Calu3 (cell line): ENCODE measurements around the gene DEDD2. TPM values are rescaled to one million over a fixed set of nuclear protein-coding genes. Genes with fewer than 3 reads are reported as not detected.

Experiments
- BruUV-seq: library from RNA; stranded (reverse); fragments of 400-500 nt; replicated peaks from 2 replicates; lab custom pipeline; 2021; lab: Mats Ljungman, UMichigan
- CTCF ChIA-PET: fragments of 300-600 bp; sonication (Branson Sonifier 250); formaldehyde crosslinking; loops from one replicate; lab custom pipeline; 2022; ENCODE audit warnings: antibody characterized with exemption; lab: Charles Lee
- DNase-seq: peaks from one replicate; pipeline ENCODE4 v3.0.0; 2022
- H3K27ac Mint-ChIP-seq: one replicate; pipeline ENCODE4 v1.8.0; 2022; ENCODE audit warnings: mixed read lengths; ENCODE audit not compliant: unreplicated experiment
- H3K27me3 Mint-ChIP-seq: one replicate; pipeline ENCODE4 v1.8.0; 2022; ENCODE audit warnings: mixed read lengths; ENCODE audit not compliant: unreplicated experiment
- H3K36me3 Mint-ChIP-seq: one replicate; pipeline ENCODE4 v1.8.0; 2022; ENCODE audit warnings: mild to moderate bottlenecking, moderate library complexity, mixed read lengths; ENCODE audit not compliant: insufficient read depth, unreplicated experiment
- H3K4me1 Mint-ChIP-seq: one replicate; pipeline ENCODE4 v1.8.0; 2022; ENCODE audit warnings: mild to moderate bottlenecking, low read depth, mixed read lengths; ENCODE audit not compliant: unreplicated experiment
- H3K4me3 Mint-ChIP-seq: one replicate; pipeline ENCODE4 v1.8.0; 2022; ENCODE audit warnings: mild to moderate bottlenecking, low read depth, moderate library complexity, mixed read lengths; ENCODE audit not compliant: unreplicated experiment
- H3K9me3 Mint-ChIP-seq: one replicate; pipeline ENCODE4 v1.8.0; 2022; ENCODE audit warnings: low read depth, mixed read lengths; ENCODE audit not compliant: unreplicated experiment
- intact Hi-C: fragments of 100-400 bp; cut with micrococcal nuclease; formaldehyde crosslinking; loops from one replicate; pipeline ENCODE4 v1.10.0; 2022; ENCODE audit not compliant: unreplicated experiment
- total RNA-seq: library from RNA; stranded (reverse); gene quantifications from 2 replicates; pipeline ENCODE4 v1.2.3, GENCODE V29; 2022
- TF ChIP-seq, protein P1 (sequence below): fragments of 200-600 bp; IDR thresholded peaks from one replicate; pipeline ENCODE4 v1.8.0; 2022; ENCODE audit warnings: antibody characterized with exemption; ENCODE audit not compliant: unreplicated experiment

Gene DEDD2
- total RNA-seq, 1 experiment from 2014 or later: 78.3 TPM

DNA sequence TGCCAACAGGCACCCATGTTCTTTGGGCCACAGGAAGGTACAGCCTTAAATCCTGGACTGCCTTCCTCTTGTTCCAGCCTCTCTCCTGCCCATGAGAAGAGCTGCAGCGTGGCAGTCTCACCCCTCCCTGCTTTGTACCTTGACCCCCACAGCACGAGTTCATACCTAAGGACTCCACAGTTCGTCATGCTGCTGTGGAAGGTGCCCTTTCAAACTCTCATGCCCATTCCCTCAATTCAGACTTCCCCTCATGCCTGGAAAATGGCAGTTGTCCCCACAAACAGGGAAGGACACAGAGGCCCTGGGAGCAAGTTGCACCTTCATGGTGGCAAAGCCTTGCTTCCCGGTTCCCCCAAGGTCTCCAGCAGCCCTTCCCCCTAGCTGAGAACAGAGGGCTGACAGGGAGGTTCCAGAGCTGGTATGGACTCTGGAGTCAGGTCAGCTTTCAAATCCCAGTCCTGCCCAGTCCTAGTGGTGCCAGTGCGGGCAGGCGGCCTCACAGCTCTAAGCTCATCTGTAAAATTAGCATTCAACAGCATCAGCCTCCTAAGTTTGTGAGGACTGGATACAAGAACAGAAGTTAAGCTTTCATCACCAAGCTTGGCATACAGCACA is 16.3 kb upstream of the DEDD2 start:
- Mint-ChIP-seq H3K27me3 (no peaks in the 10 kb centered on the region), H3K36me3 (peaks cover 80% of the 10 kb centered on the region)

GRCh38 chr19:42233106-42233505 is 15.6 kb upstream of the DEDD2 start:
- Mint-ChIP-seq H3K27me3 (no peaks in the 10 kb centered on the region), H3K4me1 (no peaks in the 10 kb centered on the region), H3K9me3 (no peaks in the 10 kb centered on the region), H3K4me3 (no peak overlapping the region), H3K36me3 (peaks cover 80% of the 10 kb centered on the region), H3K27ac (peak overlapping the region; percentile 58)
- DNase-seq: no peak
- TF ChIP-seq, protein P1, sequence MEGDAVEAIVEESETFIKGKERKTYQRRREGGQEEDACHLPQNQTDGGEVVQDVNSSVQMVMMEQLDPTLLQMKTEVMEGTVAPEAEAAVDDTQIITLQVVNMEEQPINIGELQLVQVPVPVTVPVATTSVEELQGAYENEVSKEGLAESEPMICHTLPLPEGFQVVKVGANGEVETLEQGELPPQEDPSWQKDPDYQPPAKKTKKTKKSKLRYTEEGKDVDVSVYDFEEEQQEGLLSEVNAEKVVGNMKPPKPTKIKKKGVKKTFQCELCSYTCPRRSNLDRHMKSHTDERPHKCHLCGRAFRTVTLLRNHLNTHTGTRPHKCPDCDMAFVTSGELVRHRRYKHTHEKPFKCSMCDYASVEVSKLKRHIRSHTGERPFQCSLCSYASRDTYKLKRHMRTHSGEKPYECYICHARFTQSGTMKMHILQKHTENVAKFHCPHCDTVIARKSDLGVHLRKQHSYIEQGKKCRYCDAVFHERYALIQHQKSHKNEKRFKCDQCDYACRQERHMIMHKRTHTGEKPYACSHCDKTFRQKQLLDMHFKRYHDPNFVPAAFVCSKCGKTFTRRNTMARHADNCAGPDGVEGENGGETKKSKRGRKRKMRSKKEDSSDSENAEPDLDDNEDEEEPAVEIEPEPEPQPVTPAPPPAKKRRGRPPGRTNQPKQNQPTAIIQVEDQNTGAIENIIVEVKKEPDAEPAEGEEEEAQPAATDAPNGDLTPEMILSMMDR: no peak
- CTCF ChIA-PET: interaction anchor here (2.6 kb wide), 1 partner anchor 10 kb away, joined by 11 read pairs; the partner anchor contains the start of gene GSK3A
- no TSS peak for BruUV-seq
- intact Hi-C loops: no loop called here

More for the DNA sequence above, 16.3 kb upstream of the DEDD2 start:
- no peak overlapping the region for H3K4me3 Mint-ChIP-seq
- intact Hi-C loops: no loop called here
- no TSS peak for BruUV-seq
- TF ChIP-seq, protein P1: no peak
- CTCF ChIA-PET: interaction anchor here (0.6 to 2.6 kb wide), 2 partner anchors 9 to 10 kb away, joined by 3 to 11 read pairs; partner anchors contain the start of gene GSK3A
- no peaks in the 10 kb centered on the region for H3K9me3 Mint-ChIP-seq
- H3K4me1 Mint-ChIP-seq: no peaks in the 10 kb centered on the region
- H3K27ac Mint-ChIP-seq: peak overlapping the region; percentile 58
- no peak for DNase-seq

DNA sequence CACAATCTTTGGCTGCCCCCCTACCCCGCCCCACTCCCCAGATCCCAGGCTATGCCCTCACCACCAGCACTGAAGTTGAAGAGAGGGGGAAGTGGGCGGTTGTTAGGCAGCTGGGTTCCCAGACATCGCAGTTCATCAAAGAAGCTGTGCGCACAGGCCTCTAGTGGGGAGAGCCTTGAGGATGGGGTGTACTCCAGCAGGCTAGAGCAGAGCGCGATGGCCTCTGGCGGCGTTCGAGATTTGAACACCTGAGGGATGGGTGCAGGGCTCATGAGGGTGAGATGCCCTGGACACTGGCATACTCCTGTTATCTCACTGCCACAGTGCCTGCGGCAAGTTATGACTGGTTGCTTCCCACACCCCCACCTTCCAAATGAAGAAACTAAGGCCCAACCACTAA is 15.0 kb upstream of the DEDD2 start:
- Mint-ChIP-seq H3K4me3 (no peak overlapping the region), H3K27me3 (no peaks in the 10 kb centered on the region), H3K9me3 (no peaks in the 10 kb centered on the region), H3K4me1 (no peaks in the 10 kb centered on the region), H3K27ac (no peak overlapping the region), H3K36me3 (peaks cover 85% of the 10 kb centered on the region)
- CTCF ChIA-PET: interaction anchor here (1.0 to 2.6 kb wide), 2 partner anchors 10 to 17 kb away, joined by 3 to 11 read pairs; partner anchors contain the start of gene GSK3A
- TF ChIP-seq, protein P1: no peak
- no peak for DNase-seq
- BruUV-seq: no TSS peak
- intact Hi-C loops: no loop called here

DNA sequence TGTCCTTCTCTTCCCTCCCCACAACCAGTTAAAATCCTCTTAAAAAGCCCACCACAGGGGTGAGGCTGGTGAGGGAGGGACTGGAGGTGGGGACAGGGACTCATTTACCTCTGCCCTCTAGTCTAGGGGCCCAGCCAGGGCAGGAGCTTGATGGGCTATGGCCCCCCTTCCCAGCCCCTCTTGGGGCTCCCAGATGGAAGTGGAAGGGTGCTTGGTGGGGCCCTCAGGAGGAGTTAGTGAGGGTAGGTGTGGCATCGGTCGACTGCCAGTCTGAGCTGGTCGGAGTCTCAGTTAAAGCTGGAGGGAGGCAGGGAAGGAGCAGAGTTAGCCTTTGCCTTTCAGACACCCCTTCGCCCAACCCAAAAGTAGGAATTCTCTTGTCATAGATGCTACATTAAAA is 13.1 kb upstream of the DEDD2 start:
- Mint-ChIP-seq H3K4me1 (peaks cover 6% of the 10 kb centered on the region), H3K27ac (no peak overlapping the region)
- BruUV-seq: no TSS peak

More for the DNA sequence above, 13.1 kb upstream of the DEDD2 start:
- Mint-ChIP-seq H3K27me3 (no peaks in the 10 kb centered on the region), H3K9me3 (no peaks in the 10 kb centered on the region), H3K36me3 (peaks cover 86% of the 10 kb centered on the region), H3K4me3 (no peak overlapping the region)
- TF ChIP-seq, protein P1: no peak
- CTCF ChIA-PET: interaction anchor here (0.9 kb wide), 1 partner anchor 338 kb away, joined by 3 read pairs; no protein-coding TSS in a partner anchor
- intact Hi-C loops: no loop called here
- no peak for DNase-seq
